PC-3 (cell line): ENCODE measurements around the gene PMS1. TPM values are rescaled to one million over a fixed set of nuclear protein-coding genes. Genes with fewer than 3 reads are reported as not detected.

Experiments used
- ATAC-seq: fragments of 200-7000 bp; cut with Tn5 transposase; 2 replicates; pipeline ENCODE4 v1.9.1; 2020; ENCODE audit warnings: mild to moderate bottlenecking, moderate library complexity
- BruUV-seq: library from RNA; stranded (reverse); fragments of 400-500 nt; replicated peaks from 2 replicates; lab custom pipeline; 2021; lab: Mats Ljungman, UMichigan
- CTCF ChIA-PET: fragments of 300-600 bp; sonication (Branson Sonifier 250); formaldehyde crosslinking; loops from one replicate; lab custom pipeline; 2022; ENCODE audit warnings: antibody characterized with exemption; lab: Charles Lee
- POLR2A ChIA-PET: fragments of 300-600 bp; sonication (Branson Sonifier 250); formaldehyde crosslinking; loops from one replicate; lab custom pipeline; 2022; ENCODE audit warnings: antibody characterized with exemption; ENCODE audit not compliant: unreplicated experiment; lab: Charles Lee
- DNase-seq: peaks from one replicate; pipeline ENCODE4 v3.0.0-alpha.2; 2015
- H2AFZ ChIP-seq: fragments of 300-600 bp; sonication (generic); 2 replicates; pipeline ENCODE4 v1.6.0; 2016; ENCODE audit warnings: antibody characterized with exemption, low read length
- H3F3A ChIP-seq: fragments of 300-600 bp; sonication (generic); one replicate; pipeline ENCODE4 v1.6.0; 2017; ENCODE audit warnings: antibody characterized with exemption, low read length, control low read depth, mild to moderate bottlenecking; ENCODE audit not compliant: unreplicated experiment
- H3K27ac ChIP-seq: fragments of 300-600 bp; sonication (generic); 2 replicates; pipeline ENCODE4 v1.5.1; 2016; ENCODE audit warnings: mild to moderate bottlenecking, low read length
- H3K27me3 ChIP-seq: fragments of 300-600 bp; sonication (generic); 2 replicates; pipeline ENCODE4 v1.6.1; 2016; ENCODE audit warnings: low read length, mixed read lengths
- H3K36me3 ChIP-seq: fragments of 300-600 bp; sonication (generic); 2 replicates; pipeline ENCODE4 v1.6.1; 2016; ENCODE audit warnings: low read depth, mixed run types, low read length, mixed read lengths
- H3K4me1 ChIP-seq: fragments of 300-600 bp; sonication (generic); 2 replicates; pipeline ENCODE4 v1.5.1; 2016; ENCODE audit warnings: low read length; ENCODE audit not compliant: insufficient read depth
- H3K4me2 ChIP-seq: fragments of 300-600 bp; sonication (generic); 2 replicates; pipeline ENCODE4 v1.6.0; 2016; ENCODE audit warnings: low read length
- H3K4me3 ChIP-seq: fragments of 300-600 bp; sonication (generic); 2 replicates; pipeline ENCODE4 v1.5.1; 2016; ENCODE audit warnings: mild to moderate bottlenecking, low read length, mixed read lengths
- H3K79me2 ChIP-seq: fragments of 300-600 bp; sonication (generic); 2 replicates; pipeline ENCODE4 v1.6.1; 2017; ENCODE audit warnings: low read length, mixed read lengths
- H3K9ac ChIP-seq: fragments of 300-600 bp; sonication (generic); 2 replicates; pipeline ENCODE4 v1.6.0; 2016; ENCODE audit warnings: mild to moderate bottlenecking, low read length
- H3K9me2 ChIP-seq: fragments of 300-600 bp; sonication (generic); replicated peaks from 2 replicates; pipeline ENCODE4 v1.6.1; 2016; ENCODE audit warnings: mixed run types, low read length, mixed read lengths
- H3K9me3 ChIP-seq: fragments of 300-600 bp; sonication (generic); 2 replicates; pipeline ENCODE4 v1.6.1; 2016; ENCODE audit warnings: low read length, mixed read lengths
- H4K20me1 ChIP-seq: fragments of 300-600 bp; sonication (generic); 2 replicates; pipeline ENCODE4 v1.6.1; 2016; ENCODE audit warnings: low read length, mixed read lengths
- EZH2 ChIP-seq: fragments of 300-600 bp; sonication (generic); IDR thresholded peaks from one replicate; pipeline ENCODE4 v1.6.1; 2017; ENCODE audit warnings: antibody characterized with exemption, mild to moderate bottlenecking, low read length; ENCODE audit not compliant: unreplicated experiment
- EZH2phosphoT487 ChIP-seq: fragments of 300-600 bp; sonication (generic); IDR thresholded peaks from 2 replicates; pipeline ENCODE4 v1.6.1; 2018; ENCODE audit warnings: mild to moderate bottlenecking, antibody characterized with exemption, low read length, borderline replicate concordance
- intact Hi-C: fragments of 100-400 bp; cut with micrococcal nuclease; formaldehyde crosslinking; loops from 2 replicates; pipeline ENCODE4 v1.9.0; 2023
- total RNA-seq: library from RNA; depleted of rRNA; stranded (reverse); fragments of >200 nt; gene quantifications from 2 replicates; pipeline ENCODE4 v1.2.3, GENCODE V29; 2014
- TF ChIP-seq, protein P1 (sequence below): fragments of 300-600 bp; sonication (generic); conservative IDR thresholded peaks from 2 replicates; pipeline ENCODE4 v1.5.1; 2017; ENCODE audit warnings: antibody characterized with exemption, low read depth, mild to moderate bottlenecking, low read length

The PMS1 gene
- total RNA-seq, 1 experiment from 2014 or later, result 13.8 TPM

DNA sequence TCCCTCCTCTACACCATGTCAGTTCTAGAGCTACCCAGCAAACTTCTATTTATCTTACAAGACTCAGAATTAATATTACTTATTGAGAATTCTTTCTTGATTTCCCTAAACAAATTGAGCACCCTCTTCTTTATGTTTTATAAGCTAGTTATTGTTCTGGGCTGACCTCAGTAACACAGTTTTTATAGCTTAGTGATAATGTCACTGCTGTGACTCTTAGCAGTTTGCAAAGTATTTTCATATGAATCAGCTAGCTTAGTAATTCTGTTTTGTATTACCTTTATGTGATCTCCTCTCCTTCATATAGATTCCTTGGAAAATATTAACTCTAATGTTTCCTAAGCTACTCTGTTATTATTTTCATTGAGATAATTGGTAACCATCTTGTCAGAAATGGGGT lies 114.9 kb downstream of the PMS1 start:
- H4K20me1 ChIP-seq, result no peaks in the 10 kb centered on the region
- H3K36me3 ChIP-seq, result no peaks in the 10 kb centered on the region
- BruUV-seq, result no TSS peak
- ATAC-seq (peak; percentile 74), DNase-seq (peak; percentile 52)
- H3F3A ChIP-seq, result no peaks in the 10 kb centered on the region
- H3K27me3 ChIP-seq, result no peaks in the 10 kb centered on the region
- no peaks in the 10 kb centered on the region for H3K79me2 ChIP-seq
- H3K4me1 ChIP-seq, result peaks cover 17% of the 10 kb centered on the region; the same call in 1 of the 2 replicates
- H3K4me3 ChIP-seq, result no peak overlapping the region
- no peak overlapping the region for H3K27ac ChIP-seq
- H3K9me3 ChIP-seq, result no peaks in the 10 kb centered on the region
- H3K9ac ChIP-seq, result no peak overlapping the region
- TF ChIP-seq, protein P1, sequence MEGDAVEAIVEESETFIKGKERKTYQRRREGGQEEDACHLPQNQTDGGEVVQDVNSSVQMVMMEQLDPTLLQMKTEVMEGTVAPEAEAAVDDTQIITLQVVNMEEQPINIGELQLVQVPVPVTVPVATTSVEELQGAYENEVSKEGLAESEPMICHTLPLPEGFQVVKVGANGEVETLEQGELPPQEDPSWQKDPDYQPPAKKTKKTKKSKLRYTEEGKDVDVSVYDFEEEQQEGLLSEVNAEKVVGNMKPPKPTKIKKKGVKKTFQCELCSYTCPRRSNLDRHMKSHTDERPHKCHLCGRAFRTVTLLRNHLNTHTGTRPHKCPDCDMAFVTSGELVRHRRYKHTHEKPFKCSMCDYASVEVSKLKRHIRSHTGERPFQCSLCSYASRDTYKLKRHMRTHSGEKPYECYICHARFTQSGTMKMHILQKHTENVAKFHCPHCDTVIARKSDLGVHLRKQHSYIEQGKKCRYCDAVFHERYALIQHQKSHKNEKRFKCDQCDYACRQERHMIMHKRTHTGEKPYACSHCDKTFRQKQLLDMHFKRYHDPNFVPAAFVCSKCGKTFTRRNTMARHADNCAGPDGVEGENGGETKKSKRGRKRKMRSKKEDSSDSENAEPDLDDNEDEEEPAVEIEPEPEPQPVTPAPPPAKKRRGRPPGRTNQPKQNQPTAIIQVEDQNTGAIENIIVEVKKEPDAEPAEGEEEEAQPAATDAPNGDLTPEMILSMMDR, result no peak
- TF ChIP-seq EZH2 (no peak), EZH2phosphoT487 (no peak)
- H3K9me2 ChIP-seq, result no peaks in the 10 kb centered on the region
- CTCF ChIA-PET, result no interaction called here
- POLR2A ChIA-PET, result interaction anchor here (0.6 kb wide), 1 partner anchor 136 kb away, joined by 3 read pairs; the partner anchor contains the start of gene OSGEPL1
- no peak overlapping the region for H2AFZ ChIP-seq
- intact Hi-C loops, result no loop called here
- H3K4me2 ChIP-seq, result no peak overlapping the region; the same call in 1 of the 2 replicates

- Histone ChIP-seq H2AFZ (no peak overlapping the region), H3K27ac (no peak overlapping the region), H3K36me3 (no peaks in the 10 kb centered on the region), H3K79me2 (no peaks in the 10 kb centered on the region), H4K20me1 (no peaks in the 10 kb centered on the region), H3K9me2 (no peaks in the 10 kb centered on the region), H3K9me3 (no peaks in the 10 kb centered on the region), H3K27me3 (no peaks in the 10 kb centered on the region), H3F3A (no peaks in the 10 kb centered on the region), H3K4me2 (no peak overlapping the region), H3K4me3 (no peak overlapping the region), H3K9ac (no peak overlapping the region), H3K4me1 (peaks cover 17% of the 10 kb centered on the region; the same call in 1 of the 2 replicates)
- CTCF ChIA-PET, result no interaction called here
- ATAC-seq (no peak), DNase-seq (no peak)
- POLR2A ChIA-PET, result no interaction called here
- TF ChIP-seq, protein P1, result no peak
- no peak for TF ChIP-seq EZH2phosphoT487
- TF ChIP-seq EZH2, result no peak
- intact Hi-C loops, result no loop called here
- no TSS peak for BruUV-seq
Measured at GRCh38 chr2:189900726-189901125, 116.5 kb downstream of the PMS1 start.

- CTCF ChIA-PET, result no interaction called here
- no peak overlapping the region for H2AFZ ChIP-seq
- peak overlapping the region; percentile 7; the same call in 1 of the 2 replicates for H3K27ac ChIP-seq
- H3F3A ChIP-seq, result no peaks in the 10 kb centered on the region
- DNase-seq (peak; percentile 54), ATAC-seq (peak; percentile 82)
- intact Hi-C loops, result no loop called here
- no peaks in the 10 kb centered on the region for H4K20me1 ChIP-seq
- H3K9ac ChIP-seq, result no peak overlapping the region
- H3K4me1 ChIP-seq, result peaks cover 17% of the 10 kb centered on the region; the same call in 1 of the 2 replicates
- H3K4me2 ChIP-seq, result peak overlapping the region; percentile 23
- H3K79me2 ChIP-seq, result no peaks in the 10 kb centered on the region
- POLR2A ChIA-PET, result no interaction called here
- BruUV-seq, result no TSS peak
- no peak overlapping the region for H3K4me3 ChIP-seq
- H3K9me3 ChIP-seq, result no peaks in the 10 kb centered on the region
- H3K36me3 ChIP-seq, result no peaks in the 10 kb centered on the region
- H3K9me2 ChIP-seq, result no peaks in the 10 kb centered on the region
- no peaks in the 10 kb centered on the region for H3K27me3 ChIP-seq
- TF ChIP-seq EZH2phosphoT487 (no peak), EZH2 (no peak)
- TF ChIP-seq, protein P1, result no peak
Measured at GRCh38 chr2:189901664-189902063, 117.4 kb downstream of the PMS1 start.
